Liver (tissue), 9 donors: ENCODE results near the gene OR11H7. TPM values are rescaled to one million over a fixed set of nuclear protein-coding genes. Genes with fewer than 3 reads are reported as not detected.

Experiments used
- DNase-seq: peaks from one replicate; pipeline ENCODE4 v3.0.0-alpha.2; 2017; ENCODE audit warnings: low spot score
- H3K27ac ChIP-seq, 2 donors: one replicate each; pipeline ENCODE4 v1.7.0; 2013; ENCODE audit warnings: inconsistent platforms in 2 of 2, low read length in 2 of 2, control low read depth in 1 of 2, low read depth in 1 of 2, mild to moderate bottlenecking in 1 of 2
- H3K27me3 ChIP-seq, 4 donors: one replicate each; pipeline versions ENCODE4 v1.6.1 to v1.7.0; 2013; ENCODE audit warnings: low read length in 3 of 4, inconsistent platforms in 1 of 4, mild to moderate bottlenecking in 1 of 4, moderate library complexity in 1 of 4; ENCODE audit not compliant: control insufficient read depth in 4 of 4, insufficient read depth in 4 of 4
- H3K36me3 ChIP-seq, 4 donors: one replicate each; pipeline versions ENCODE4 v1.6.1 to v1.7.0; 2013; ENCODE audit warnings: low read length in 3 of 4, mild to moderate bottlenecking in 3 of 4, low read depth in 1 of 4, moderate library complexity in 1 of 4; ENCODE audit not compliant: control insufficient read depth in 4 of 4, insufficient read depth in 3 of 4
- H3K4me1 ChIP-seq, 4 donors: one replicate each; pipeline versions ENCODE4 v1.6.1 to v1.7.0; 2013; ENCODE audit warnings: low read length in 3 of 4, mild to moderate bottlenecking in 3 of 4, moderate library complexity in 1 of 4; ENCODE audit not compliant: control insufficient read depth in 4 of 4, insufficient read depth in 4 of 4
- H3K4me3 ChIP-seq, 3 donors: one replicate each; pipeline versions ENCODE4 v1.6.1 to v1.7.0; 2013; ENCODE audit warnings: low read length in 3 of 3, control low read depth in 1 of 3, low read depth in 1 of 3, mild to moderate bottlenecking in 1 of 3
- H3K9ac ChIP-seq, 2 donors: one replicate each; pipeline ENCODE4 v1.7.0; 2013; ENCODE audit warnings: low read length in 2 of 2, mild to moderate bottlenecking in 2 of 2, moderate library complexity in 2 of 2, control low read depth in 1 of 2, low read depth in 1 of 2
- H3K9me3 ChIP-seq, 4 donors: one replicate each; pipeline versions ENCODE4 v1.6.1 to v1.7.0; 2013; ENCODE audit warnings: low read length in 3 of 4; ENCODE audit not compliant: control insufficient read depth in 4 of 4
- EGR1 ChIP-seq, 2 donors: IDR thresholded peaks; 2 replicates each; pipeline ENCODE4 v1.6.1; 2016 to 2018; ENCODE audit warnings: antibody characterized with exemption in 2 of 2, low read depth in 2 of 2
- FOXA1 ChIP-seq: IDR thresholded peaks from 2 replicates; pipeline ENCODE4 v1.6.1; 2016; ENCODE audit warnings: antibody characterized with exemption
- FOXA2 ChIP-seq: IDR thresholded peaks from 2 replicates; pipeline ENCODE4 v1.6.1; 2016; ENCODE audit warnings: antibody characterized with exemption
- HNF4A ChIP-seq, 2 donors: conservative IDR thresholded peaks; 2 replicates each; pipeline ENCODE4 v1.6.1; 2016; ENCODE audit warnings: antibody characterized with exemption in 2 of 2, mild to moderate bottlenecking in 2 of 2
- HNF4G ChIP-seq: IDR thresholded peaks from 2 replicates; pipeline ENCODE4 v1.6.1; 2016; ENCODE audit warnings: antibody characterized with exemption
- JUND ChIP-seq, 2 donors: IDR thresholded peaks; 2 replicates each; pipeline ENCODE4 v1.6.1; 2016; ENCODE audit warnings: antibody characterized with exemption in 2 of 2
- NR2F2 ChIP-seq: IDR thresholded peaks from 2 replicates; pipeline ENCODE4 v1.6.1; 2016; ENCODE audit warnings: antibody characterized with exemption
- RAD21 ChIP-seq, 2 donors: IDR thresholded peaks; 2 replicates each; pipeline ENCODE4 v1.6.1; 2016; ENCODE audit warnings: antibody characterized with exemption in 2 of 2, mild to moderate bottlenecking in 2 of 2
- RXRA ChIP-seq, 2 donors: IDR thresholded peaks; 2 replicates each; pipeline ENCODE4 v1.6.1; 2017 to 2018; ENCODE audit warnings: antibody characterized with exemption in 2 of 2, mild to moderate bottlenecking in 1 of 2
- SP1 ChIP-seq: IDR thresholded peaks from 2 replicates; pipeline ENCODE4 v1.6.1; 2018; ENCODE audit warnings: antibody characterized with exemption, mild to moderate bottlenecking
- YY1 ChIP-seq: IDR thresholded peaks from 2 replicates; pipeline ENCODE4 v1.6.1; 2016; ENCODE audit warnings: antibody characterized with exemption, mild to moderate bottlenecking
- WGBS: extraction: QIAGEN DNeasy Blood & Tissue Kit; methylation state at CpG from one replicate; pipeline ENCODE4 v1.1.7; 2013; 5-methylcytosine and 5-hydroxymethylcytosine counted together
- polyA plus RNA-seq, 2 donors: library from polyadenylated mRNA; stranded (reverse) in 1 of 2; unstranded in 1 of 2; fragments of 200-250 nt in 1 of 2; fragments of >200 nt in 1 of 2; fragmentation: Nextera tagmentation in 1 of 2; extraction: Ambion mirVana in 1 of 2; gene quantifications; one replicate each; pipeline versions ENCODE4 v1.2.1 to v1.2.3, GENCODE V29; 2013 to 2015
- total RNA-seq, 2 donors: library from RNA; depleted of rRNA; stranded (reverse); fragments of >200 nt; gene quantifications; one replicate each; pipeline ENCODE4 v1.2.3, GENCODE V29; 2014
- TF ChIP-seq, protein P1 (sequence below): IDR thresholded peaks from 2 replicates; pipeline ENCODE4 v1.6.1; 2016; ENCODE audit warnings: antibody characterized with exemption
- TF ChIP-seq, protein P2 (sequence below): fragments of 150-350 bp; IDR thresholded peaks from 2 replicates; pipeline ENCODE4 v1.5.1; 2017; ENCODE audit warnings: improper control_type of control experiment, low read depth, low read length; ENCODE audit not compliant: missing input control
- TF ChIP-seq, protein P3 (sequence below): IDR thresholded peaks from 2 replicates; pipeline ENCODE4 v1.6.1; 2016; ENCODE audit warnings: antibody characterized with exemption
- TF ChIP-seq, protein P4 (sequence below): IDR thresholded peaks from 2 replicates; pipeline ENCODE4 v1.6.1; 2016; ENCODE audit warnings: antibody characterized with exemption, mild to moderate bottlenecking
- donor health status: healthy.
- donor health status: healthy.
- donor health status: healthy.
- donor health status: healthy.
- donor health status: healthy.

Gene OR11H7
- total RNA-seq (not detected), polyA plus RNA-seq (not detected)

DNA sequence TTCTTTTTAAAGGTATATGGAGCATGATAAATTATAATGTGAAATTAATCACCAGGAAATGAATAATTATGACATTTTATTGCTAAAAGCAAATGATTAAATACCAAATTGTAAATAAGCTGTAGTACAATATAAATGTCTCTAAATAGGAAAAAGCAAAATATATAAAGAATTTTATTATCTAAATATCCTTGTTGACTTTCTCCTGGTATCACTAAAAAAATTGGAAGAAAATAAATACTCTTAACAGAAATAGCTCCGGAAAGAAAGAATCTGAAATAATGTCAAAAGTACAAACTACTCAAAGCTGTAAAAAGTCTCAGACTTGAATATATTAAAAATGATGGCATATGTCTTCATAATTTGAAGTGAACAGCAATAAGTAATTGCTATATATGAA lies at the start of gene OR11H7:
Gene OR11H7 (plus strand): TSS at position 301 of the 400 bp plus-strand sequence.
- H3K27ac ChIP-seq: no peak within 1 kb of the TSS
- peaks cover 0 to 7% (median 6%) of the 10 kb centered on the region in 4 donors for H3K9me3 ChIP-seq
- no peaks in the 10 kb centered on the region for H3K27me3 ChIP-seq
- TF ChIP-seq FOXA1: no peak
- TF ChIP-seq FOXA2: no peak
- TF ChIP-seq SP1: no peak
- TF ChIP-seq JUND (IDR thresholded peaks at IDR 0.05): no peak
- no peak for TF ChIP-seq RAD21 (IDR thresholded peaks at IDR 0.05)
- TF ChIP-seq, protein P1, sequence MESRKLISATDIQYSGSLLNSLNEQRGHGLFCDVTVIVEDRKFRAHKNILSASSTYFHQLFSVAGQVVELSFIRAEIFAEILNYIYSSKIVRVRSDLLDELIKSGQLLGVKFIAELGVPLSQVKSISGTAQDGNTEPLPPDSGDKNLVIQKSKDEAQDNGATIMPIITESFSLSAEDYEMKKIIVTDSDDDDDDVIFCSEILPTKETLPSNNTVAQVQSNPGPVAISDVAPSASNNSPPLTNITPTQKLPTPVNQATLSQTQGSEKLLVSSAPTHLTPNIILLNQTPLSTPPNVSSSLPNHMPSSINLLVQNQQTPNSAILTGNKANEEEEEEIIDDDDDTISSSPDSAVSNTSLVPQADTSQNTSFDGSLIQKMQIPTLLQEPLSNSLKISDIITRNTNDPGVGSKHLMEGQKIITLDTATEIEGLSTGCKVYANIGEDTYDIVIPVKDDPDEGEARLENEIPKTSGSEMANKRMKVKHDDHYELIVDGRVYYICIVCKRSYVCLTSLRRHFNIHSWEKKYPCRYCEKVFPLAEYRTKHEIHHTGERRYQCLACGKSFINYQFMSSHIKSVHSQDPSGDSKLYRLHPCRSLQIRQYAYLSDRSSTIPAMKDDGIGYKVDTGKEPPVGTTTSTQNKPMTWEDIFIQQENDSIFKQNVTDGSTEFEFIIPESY: no peak
- TF ChIP-seq, protein P2, sequence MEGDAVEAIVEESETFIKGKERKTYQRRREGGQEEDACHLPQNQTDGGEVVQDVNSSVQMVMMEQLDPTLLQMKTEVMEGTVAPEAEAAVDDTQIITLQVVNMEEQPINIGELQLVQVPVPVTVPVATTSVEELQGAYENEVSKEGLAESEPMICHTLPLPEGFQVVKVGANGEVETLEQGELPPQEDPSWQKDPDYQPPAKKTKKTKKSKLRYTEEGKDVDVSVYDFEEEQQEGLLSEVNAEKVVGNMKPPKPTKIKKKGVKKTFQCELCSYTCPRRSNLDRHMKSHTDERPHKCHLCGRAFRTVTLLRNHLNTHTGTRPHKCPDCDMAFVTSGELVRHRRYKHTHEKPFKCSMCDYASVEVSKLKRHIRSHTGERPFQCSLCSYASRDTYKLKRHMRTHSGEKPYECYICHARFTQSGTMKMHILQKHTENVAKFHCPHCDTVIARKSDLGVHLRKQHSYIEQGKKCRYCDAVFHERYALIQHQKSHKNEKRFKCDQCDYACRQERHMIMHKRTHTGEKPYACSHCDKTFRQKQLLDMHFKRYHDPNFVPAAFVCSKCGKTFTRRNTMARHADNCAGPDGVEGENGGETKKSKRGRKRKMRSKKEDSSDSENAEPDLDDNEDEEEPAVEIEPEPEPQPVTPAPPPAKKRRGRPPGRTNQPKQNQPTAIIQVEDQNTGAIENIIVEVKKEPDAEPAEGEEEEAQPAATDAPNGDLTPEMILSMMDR: no peak
- TF ChIP-seq NR2F2: no peak
- TF ChIP-seq EGR1 (IDR thresholded peaks at IDR 0.05; ENCODE audit: low read depth in 2 of 2): no peak
- TF ChIP-seq HNF4G: no peak
- TF ChIP-seq RXRA (IDR thresholded peaks at IDR 0.05): no peak
- TF ChIP-seq, protein P3, sequence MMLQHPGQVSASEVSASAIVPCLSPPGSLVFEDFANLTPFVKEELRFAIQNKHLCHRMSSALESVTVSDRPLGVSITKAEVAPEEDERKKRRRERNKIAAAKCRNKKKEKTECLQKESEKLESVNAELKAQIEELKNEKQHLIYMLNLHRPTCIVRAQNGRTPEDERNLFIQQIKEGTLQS: no peak
- TF ChIP-seq HNF4A (conservative IDR thresholded peaks at IDR 0.05): no peak
- TF ChIP-seq, protein P4, sequence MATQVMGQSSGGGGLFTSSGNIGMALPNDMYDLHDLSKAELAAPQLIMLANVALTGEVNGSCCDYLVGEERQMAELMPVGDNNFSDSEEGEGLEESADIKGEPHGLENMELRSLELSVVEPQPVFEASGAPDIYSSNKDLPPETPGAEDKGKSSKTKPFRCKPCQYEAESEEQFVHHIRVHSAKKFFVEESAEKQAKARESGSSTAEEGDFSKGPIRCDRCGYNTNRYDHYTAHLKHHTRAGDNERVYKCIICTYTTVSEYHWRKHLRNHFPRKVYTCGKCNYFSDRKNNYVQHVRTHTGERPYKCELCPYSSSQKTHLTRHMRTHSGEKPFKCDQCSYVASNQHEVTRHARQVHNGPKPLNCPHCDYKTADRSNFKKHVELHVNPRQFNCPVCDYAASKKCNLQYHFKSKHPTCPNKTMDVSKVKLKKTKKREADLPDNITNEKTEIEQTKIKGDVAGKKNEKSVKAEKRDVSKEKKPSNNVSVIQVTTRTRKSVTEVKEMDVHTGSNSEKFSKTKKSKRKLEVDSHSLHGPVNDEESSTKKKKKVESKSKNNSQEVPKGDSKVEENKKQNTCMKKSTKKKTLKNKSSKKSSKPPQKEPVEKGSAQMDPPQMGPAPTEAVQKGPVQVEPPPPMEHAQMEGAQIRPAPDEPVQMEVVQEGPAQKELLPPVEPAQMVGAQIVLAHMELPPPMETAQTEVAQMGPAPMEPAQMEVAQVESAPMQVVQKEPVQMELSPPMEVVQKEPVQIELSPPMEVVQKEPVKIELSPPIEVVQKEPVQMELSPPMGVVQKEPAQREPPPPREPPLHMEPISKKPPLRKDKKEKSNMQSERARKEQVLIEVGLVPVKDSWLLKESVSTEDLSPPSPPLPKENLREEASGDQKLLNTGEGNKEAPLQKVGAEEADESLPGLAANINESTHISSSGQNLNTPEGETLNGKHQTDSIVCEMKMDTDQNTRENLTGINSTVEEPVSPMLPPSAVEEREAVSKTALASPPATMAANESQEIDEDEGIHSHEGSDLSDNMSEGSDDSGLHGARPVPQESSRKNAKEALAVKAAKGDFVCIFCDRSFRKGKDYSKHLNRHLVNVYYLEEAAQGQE: no peak
- no peak within 1 kb of the TSS for H3K4me3 ChIP-seq
- 52% methylated on average over 1 of the region's 1 CpG for WGBS
- no peaks in the 10 kb centered on the region for H3K36me3 ChIP-seq
- DNase-seq: no peak
- H3K9ac ChIP-seq: no peak within 1 kb of the TSS
- H3K4me1 ChIP-seq: no peaks in the 10 kb centered on the region

DNA sequence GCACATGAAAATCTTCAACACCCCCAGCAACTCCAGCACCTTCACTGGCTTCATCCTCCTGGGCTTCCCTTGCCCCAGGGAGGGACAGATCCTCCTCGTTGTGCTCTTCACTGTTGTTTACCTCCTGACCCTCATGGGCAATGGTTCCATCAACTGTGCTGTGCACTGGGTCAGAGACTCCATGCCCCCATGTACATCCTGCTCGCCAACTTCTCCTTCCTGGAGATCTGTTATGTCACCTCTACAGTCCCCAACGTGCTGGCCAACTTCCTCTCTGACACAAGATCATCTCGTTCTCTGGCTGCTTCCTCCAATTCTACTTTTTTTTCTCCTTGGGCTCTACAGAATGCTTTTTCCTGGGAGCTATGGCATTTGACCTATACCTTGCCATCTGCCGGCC lies 49.6 kb upstream of the OR11H7 start:
- no peak overlapping the region for H3K9ac ChIP-seq
- no peak overlapping the region for H3K4me3 ChIP-seq
- H3K27me3 ChIP-seq: no peaks in the 10 kb centered on the region
- 45% methylated on average over 5 of the region's 5 CpGs for WGBS
- no peaks in the 10 kb centered on the region for H3K4me1 ChIP-seq
- TF ChIP-seq, protein P3: no peak
- TF ChIP-seq HNF4G (no peak), NR2F2 (no peak), YY1 (no peak), SP1 (no peak), FOXA2 (no peak)
- TF ChIP-seq, protein P4: no peak
- H3K9me3 ChIP-seq: no peaks in the 10 kb centered on the region
- DNase-seq: no peak
- H3K27ac ChIP-seq: no peak overlapping the region
- no peaks in the 10 kb centered on the region for H3K36me3 ChIP-seq
